GM12873 (cell line): ENCODE results near the gene ZNF385A.

Experiments used
- CTCF ChIP-seq: IDR thresholded peaks from 2 replicates; pipeline ENCODE4 v1.5.1; 2012; ENCODE audit warnings: low read depth, mild to moderate bottlenecking, moderate library complexity, low read length, control low read depth; ENCODE audit not compliant: insufficient read depth; ENCODE audit errors: missing control alignments

ZNF385A gene

DNA sequence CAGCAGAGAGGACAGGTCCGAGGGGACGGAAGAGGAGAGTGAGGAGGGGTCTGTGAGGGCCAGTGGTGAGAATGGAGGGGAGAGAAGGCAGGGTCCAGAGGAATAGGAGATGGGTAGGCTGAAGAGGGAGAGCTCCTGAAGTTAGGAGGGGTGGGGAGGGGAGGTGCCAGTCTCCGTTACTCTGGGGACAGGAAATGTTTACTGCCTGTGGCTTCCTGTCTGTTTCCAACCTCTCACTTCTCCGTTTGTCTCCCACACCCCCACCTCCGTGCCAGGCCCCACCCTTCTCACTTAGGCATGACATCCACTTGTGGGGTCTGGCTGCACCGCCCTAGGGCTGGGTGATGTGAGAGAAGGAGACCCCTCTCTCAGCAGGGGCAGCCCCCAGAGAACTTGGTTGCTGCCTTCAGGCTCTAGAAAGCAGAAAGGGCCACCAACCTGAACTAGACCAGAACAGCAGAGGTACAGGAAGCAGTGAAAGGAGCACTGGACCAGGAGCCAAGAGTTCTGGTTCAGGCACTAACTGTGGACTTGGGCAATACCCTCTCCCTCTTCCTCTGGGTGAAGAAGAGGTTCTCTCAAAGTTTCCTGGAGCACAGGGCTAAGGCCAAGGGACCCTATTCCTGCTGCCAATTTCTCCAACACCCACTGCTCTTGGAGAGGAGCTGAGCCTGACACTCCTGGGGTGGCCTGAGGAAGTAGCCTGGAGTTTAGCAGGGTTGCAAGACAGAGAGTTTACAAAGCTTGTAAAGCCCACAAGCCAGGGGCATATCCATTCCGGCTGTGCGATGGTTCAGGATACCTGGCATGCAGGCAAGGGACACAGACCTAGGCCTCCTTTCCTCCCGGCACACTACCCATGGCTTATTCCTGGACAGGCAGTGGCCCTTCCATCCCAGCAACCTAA lies 29.0 kb upstream of the ZNF385A start:
- no peak for TF ChIP-seq CTCF

DNA sequence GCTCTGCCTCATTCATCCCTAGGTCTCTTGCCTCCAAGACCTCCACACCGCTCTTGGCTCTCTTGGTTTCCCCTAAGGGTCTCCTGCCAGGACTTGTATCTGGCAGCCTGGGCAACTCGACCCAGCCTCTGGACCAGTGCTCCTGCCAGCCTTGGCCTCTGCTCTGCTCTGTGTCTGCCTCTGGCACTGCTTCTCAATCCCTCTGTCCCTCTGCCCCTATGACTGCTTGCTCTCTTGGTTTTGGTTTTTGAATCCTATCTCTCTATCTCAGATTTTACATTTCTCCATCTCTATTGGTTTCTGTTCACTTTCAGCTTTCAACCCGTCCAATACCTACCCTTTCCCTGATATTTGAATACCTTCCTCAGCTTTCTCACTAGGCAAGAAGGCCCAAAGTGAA lies 28.3 kb upstream of the ZNF385A start:
- TF ChIP-seq CTCF = no peak

GRCh38 chr12:54412348-54412747 lies 27.8 kb upstream of the ZNF385A start:
- no peak for TF ChIP-seq CTCF

DNA sequence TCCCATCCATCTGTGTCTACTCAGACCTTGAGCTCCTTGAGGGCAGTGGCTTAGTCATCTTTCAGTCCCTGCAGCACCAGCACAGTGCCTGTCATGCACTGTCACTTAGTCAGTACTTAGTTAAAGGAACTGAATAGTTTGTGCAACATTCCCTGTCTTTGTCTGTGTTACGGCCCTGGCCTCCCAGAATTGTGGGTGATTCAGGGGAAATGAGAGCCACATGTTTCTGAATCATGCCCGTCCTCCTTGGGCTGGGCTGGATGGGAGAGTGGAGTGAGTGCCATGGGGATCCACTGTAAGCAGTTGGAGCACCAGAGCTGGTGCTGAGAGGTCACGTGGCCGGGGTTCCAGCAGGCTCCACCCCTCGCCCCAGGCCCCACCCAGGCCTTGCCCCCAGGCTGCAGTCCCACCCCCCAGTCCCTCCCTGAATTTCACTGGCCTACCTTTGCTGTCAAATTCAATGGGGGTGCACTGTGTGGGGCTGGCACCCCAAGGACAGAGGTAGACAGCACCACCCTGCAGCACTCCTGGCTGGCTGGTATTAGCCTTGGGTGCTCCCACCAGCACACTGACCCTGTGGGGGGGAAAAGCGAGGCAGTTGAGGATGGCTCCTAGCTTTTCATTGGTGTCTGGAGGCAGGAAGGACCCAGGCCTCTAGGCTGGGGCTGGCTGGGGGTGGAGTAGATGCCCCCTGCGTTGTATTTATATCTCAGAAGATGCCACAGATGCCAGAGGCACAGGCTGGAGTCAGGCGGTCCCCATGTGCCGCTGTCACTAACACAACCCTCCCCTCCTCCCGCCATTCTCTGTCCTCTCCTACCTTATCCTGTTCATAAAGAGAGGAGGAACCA lies 27.1 kb upstream of the ZNF385A start:
- no peak for TF ChIP-seq CTCF

GRCh38 chr12:54409267-54409666 lies 24.7 kb upstream of the ZNF385A start:
- TF ChIP-seq CTCF = no peak

- TF ChIP-seq CTCF = no peak
Observed at GRCh38 chr12:54407183-54407905, 22.8 kb upstream of the ZNF385A start.
